ENCODE results near the gene DCAKD.
A peak's percentile ranks its signal among the peaks of the same experiment; 100 is the strongest.
"Not testable (repeated sequence)": the region's sequence is repeated elsewhere in the genome, so short reads cannot be mapped to it uniquely, and the experiment has no call there.

DCAKD gene

GRCh38 chr17:45070001-45070400, 18.6 kb upstream of the DCAKD start:
- no peak for DNase-seq

GRCh38 chr17:45067637-45068036, 16.2 kb upstream of the DCAKD start:
- DNase-seq, result no peak

- no peak for DNase-seq
These were observed 11.8 kb upstream of the DCAKD start for GRCh38 chr17:45063198-45063597.

GRCh38 chr17:45061606-45062205, 10.3 kb upstream of the DCAKD start:
- no peak for DNase-seq

- peak; percentile 74 to 100 (median 98) for DNase-seq
These were observed 9.6 kb upstream of the DCAKD start, which contains the start of gene NMT1 for GRCh38 chr17:45060797-45061605. Gene NMT1 (plus strand): TSS chr17:45061317. CDS start chr17:45061330, 13 bp downstream.

- peak in 1 of 56 donors; percentile 43 for DNase-seq
These were observed 9.0 kb upstream of the DCAKD start for GRCh38 chr17:45060382-45060796.

GRCh38 chr17:45052052-45052772, 780 bp upstream of the DCAKD start:
- DNase-seq, result peak in 20 of 56 donors; percentile 5 to 50 (median 16)

- not testable (repeated sequence) for DNase-seq
These were observed 254 bp upstream of the DCAKD start for GRCh38 chr17:45051720-45052051.

- DNase-seq, result no peak
These were observed 862 bp downstream of the DCAKD start for GRCh38 chr17:45050481-45051059.

GRCh38 chr17:45048795-45049563, 2.5 kb downstream of the DCAKD start:
- DNase-seq, result no peak

GRCh38 chr17:45046537-45047125, 4.8 kb downstream of the DCAKD start:
- no peak for DNase-seq

GRCh38 chr17:45043813-45044540, 7.5 kb downstream of the DCAKD start:
- DNase-seq, result no peak

GRCh38 chr17:45042346-45043120, 8.9 kb downstream of the DCAKD start:
- DNase-seq, result no peak

GRCh38 chr17:45040459-45040858, 11.0 kb downstream of the DCAKD start:
- DNase-seq, result no peak

- DNase-seq, result peak in 1 of 56 donors; percentile 3
These were observed 12.5 kb downstream of the DCAKD start for GRCh38 chr17:45038728-45039634.

- DNase-seq, result no peak
These were observed 14.7 kb downstream of the DCAKD start for GRCh38 chr17:45036691-45037090.

- DNase-seq, result peak in 1 of 56 donors; percentile 16
These were observed 15.6 kb downstream of the DCAKD start for GRCh38 chr17:45035848-45036247.

- no peak for DNase-seq
These were observed 16.8 kb downstream of the DCAKD start for GRCh38 chr17:45034599-45034998.
